Measurements from ENCODE around the gene SCG5.

GRCh38 chr15:32664796-32665195, 23.3 kb downstream of the SCG5 start:
- TF ChIP-seq CTCF (IDR thresholded peaks at IDR 0.05; ENCODE audit: low read length), result no peak
- no peak for TF ChIP-seq EZH2 (optimal IDR thresholded peaks at IDR 0.05; ENCODE audit: low read depth, low read length)
- TF ChIP-seq EZH2phosphoT487 (IDR thresholded peaks at IDR 0.05; ENCODE audit: low read length), result no peak
